Fibroblast of mammary gland (primary cell): ENCODE results near the gene NLRP10.

Experiments used
- DNase-seq: peaks from one replicate; pipeline ENCODE4 v3.0.0-alpha.2; 2010; ENCODE audit warnings: low read depth
- H3K4me3 ChIP-seq: 2 replicates; pipeline ENCODE4 v1.5.1; 2011; ENCODE audit warnings: low read depth, mild to moderate bottlenecking, low read length, moderate library complexity; ENCODE audit not compliant: control insufficient read depth
- CTCF ChIP-seq: conservative IDR thresholded peaks from 2 replicates; pipeline ENCODE4 v1.5.1; 2011; ENCODE audit warnings: low read depth, low read length, inconsistent platforms; ENCODE audit not compliant: control insufficient read depth, insufficient read depth

NLRP10 gene

GRCh38 chr11:7967826-7968225 lies 2.6 kb upstream of the NLRP10 start:
- H3K4me3 ChIP-seq: no peak overlapping the region
- no peak for TF ChIP-seq CTCF
- DNase-seq: peak; percentile 58

- no peak overlapping the region for H3K4me3 ChIP-seq
- TF ChIP-seq CTCF: no peak
- no peak for DNase-seq
Observed at GRCh38 chr11:7967097-7967496, 1.9 kb upstream of the NLRP10 start.

- DNase-seq: peak; percentile 87
- no peak for TF ChIP-seq CTCF
- no peak overlapping the region for H3K4me3 ChIP-seq
Observed at GRCh38 chr11:7964873-7965272, 374 bp downstream of the NLRP10 start.

- TF ChIP-seq CTCF: no peak
- H3K4me3 ChIP-seq: peak overlapping the region; percentile 1
- DNase-seq: peak; percentile 62
Observed at GRCh38 chr11:7964261-7964660, 986 bp downstream of the NLRP10 start.

- TF ChIP-seq CTCF: no peak
- DNase-seq: no peak
- H3K4me3 ChIP-seq: no peak overlapping the region
Observed at GRCh38 chr11:7955191-7955590, 10.1 kb downstream of the NLRP10 start.

- no peak for TF ChIP-seq CTCF
- peak; percentile 15 for DNase-seq
- H3K4me3 ChIP-seq: no peak overlapping the region
Observed at GRCh38 chr11:7949934-7950333, 15.3 kb downstream of the NLRP10 start.

- no peak overlapping the region for H3K4me3 ChIP-seq
- no peak for TF ChIP-seq CTCF
- no peak for DNase-seq
Observed at GRCh38 chr11:7944123-7944522, 21.1 kb downstream of the NLRP10 start.
